Spleen (tissue), 13 donors: Measurements from ENCODE around the gene R3HDM1. TPM values are rescaled to one million over a fixed set of nuclear protein-coding genes. Genes with fewer than 3 reads are reported as not detected.

ENCODE experiments used
- DNase-seq: peaks from one replicate; pipeline ENCODE4 v3.0.0-alpha.2; 2020
- H3K27ac ChIP-seq, 8 donors: fragments of 200-600 bp; sonication (generic) in 7 of 8; 1 replicate in 4 of 8; 2 replicates in 4 of 8; pipeline versions ENCODE4 v1.5.0 to v1.8.0; 2016 to 2021; ENCODE audit warnings: inconsistent platforms in 4 of 8, mild to moderate bottlenecking in 4 of 8, moderate library complexity in 1 of 8
- H3K27me3 ChIP-seq, 7 donors: fragments of 200-600 bp; sonication (generic) in 6 of 7; replicated peaks in 1 of 7; 1 replicate in 4 of 7; 2 replicates in 3 of 7; pipeline versions ENCODE4 v1.5.0 to v1.8.0; 2016 to 2021; ENCODE audit warnings: inconsistent platforms in 3 of 7, mild to moderate bottlenecking in 1 of 7
- H3K36me3 ChIP-seq, 6 donors: fragments of 200-600 bp; sonication (generic) in 5 of 6; 1 replicate in 4 of 6; 2 replicates in 2 of 6; pipeline versions ENCODE4 v1.5.0 to v1.8.0; 2016 to 2021; ENCODE audit warnings: inconsistent platforms in 2 of 6
- H3K4me1 ChIP-seq, 6 donors: fragments of 200-600 bp; sonication (generic) in 5 of 6; 1 replicate in 3 of 6; 2 replicates in 3 of 6; pipeline versions ENCODE4 v1.5.0 to v1.8.0; 2016 to 2021; ENCODE audit warnings: inconsistent platforms in 3 of 6
- H3K4me3 ChIP-seq, 8 donors: fragments of 200-600 bp; sonication (generic) in 7 of 8; 1 replicate in 4 of 8; 2 replicates in 4 of 8; pipeline versions ENCODE4 v1.5.0 to v1.8.0; 2016 to 2021; ENCODE audit warnings: inconsistent platforms in 4 of 8, mild to moderate bottlenecking in 4 of 8, moderate library complexity in 2 of 8
- H3K9me3 ChIP-seq, 8 donors: fragments of 200-600 bp; sonication (generic) in 7 of 8; 1 replicate in 4 of 8; 2 replicates in 4 of 8; pipeline versions ENCODE4 v1.5.0 to v1.8.0; 2016 to 2021; ENCODE audit warnings: inconsistent platforms in 4 of 8
- CTCF ChIP-seq, 11 experiments: fragments of 200-600 bp in 7 of 11; fragments of 450-650 bp in 4 of 11; sonication (generic) in 4 of 11; IDR thresholded peaks in 8 of 11; conservative IDR thresholded peaks in 3 of 11; 1 replicate in 7 of 11; 2 replicates in 4 of 11; pipeline versions ENCODE4 v1.4.0 to v1.8.0; 2016 to 2021; ENCODE audit warnings: antibody characterized with exemption in 11 of 11, inconsistent platforms in 4 of 11, mild to moderate bottlenecking in 1 of 11
- POLR2A ChIP-seq, 3 donors: fragments of 450-650 bp; IDR thresholded peaks; one replicate each; pipeline ENCODE4 v1.5.1; 2017; ENCODE audit warnings: antibody characterized with exemption in 3 of 3, mild to moderate bottlenecking in 1 of 3
- POLR2AphosphoS5 ChIP-seq, 3 donors: sonication (generic); formaldehyde crosslinking; IDR thresholded peaks; one replicate each; pipeline ENCODE4 v1.5.1; 2017; ENCODE audit warnings: antibody characterized with exemption in 3 of 3
- WGBS, 5 donors: extraction: QIAGEN DNeasy Blood & Tissue Kit in 3 of 5; methylation state at CpG; one replicate each; pipeline versions ENCODE4 v1.1.5 to v1.1.7; 2013 to 2018; 5-methylcytosine and 5-hydroxymethylcytosine counted together
- intact Hi-C: fragments of 100-400 bp; cut with DNase I; formaldehyde crosslinking; loops from one replicate; pipeline ENCODE4 v1.15.0; 2023; ENCODE audit warnings: low total_unique reads
- long read RNA-seq, 2 donors: transcript quantifications; one replicate each; lab custom pipeline, GENCODE V29; 2026
- polyA plus RNA-seq, 3 donors: library from polyadenylated mRNA; stranded (reverse); fragments of 200-250 nt; gene quantifications; one replicate each; pipeline ENCODE4 v1.2.1, GENCODE V29; 2013
- total RNA-seq, 7 donors: library from RNA; depleted of rRNA in 3 of 7; stranded (reverse); fragments of >200 nt in 3 of 7; fragmentation: NEBNext Ultra II Directional in 4 of 7; extraction: Animal tissue kit (Norgen Biotek cat#: 25700) in 4 of 7; gene quantifications; one replicate each; pipeline versions ENCODE4 v1.1.0 to v1.2.1, GENCODE V29; 2016 to 2021
- donor health status: healthy with polysubstance abuse.
- donor health status: DM: no; HTN: no; CAD: no; lungs with moderate emphysema.
- donor health status: DM: no; HTN: no; CAD: no.
- donor health status: Bipolar disorder and iron deficiency.
- donor health status: healthy.
- donor health status: DM: no; HTN: no; CAD: no.
- donor health status: DM: yes; HTN: yes; CAD: no.

The R3HDM1 gene
- total RNA-seq (10 to 100 TPM; 26.1 to 54.7 (median 33.9) TPM), polyA plus RNA-seq (1 to 10 TPM; 8.3 to 9.5 (median 9.0) TPM)
- long read RNA-seq, donor 1, full-length matches to known transcripts: 2 of 2 reads
- long read RNA-seq, donor 1, partial matches to known transcripts: 0 of 2 reads
- long read RNA-seq, donor 1, other reads (novel, unspliced or antisense): 0 of 2 reads
- long read RNA-seq, donor 2: 0 reads

- Histone ChIP-seq H3K36me3 (no peaks in the 10 kb centered on the region), H3K27me3 (no peaks in the 10 kb centered on the region), H3K4me1 (peaks cover 5 to 46% (median 25%) of the 10 kb centered on the region in 6 donors), H3K9me3 (no peaks in the 10 kb centered on the region), H3K27ac (peak within 1 kb of the TSS; percentile 86 to 97 (median 94)), H3K4me3 (peak within 1 kb of the TSS; percentile 87 to 98 (median 96))
- TF ChIP-seq POLR2A (IDR thresholded peaks at IDR 0.05) (no peak), CTCF (IDR thresholded peaks at IDR 0.05 in 8 of 11, conservative IDR thresholded peaks at IDR 0.05 in 3 of 11) (no peak), POLR2AphosphoS5 (IDR thresholded peaks at IDR 0.05) (peak; percentile 57 to 85 (median 80))
- peak; percentile 97 for DNase-seq
- 0 to 1% (median 0%) methylated on average over 34 to 75 of the region's 75 CpGs for WGBS, 5 donors
- intact Hi-C loops: no loop called here
Measured at GRCh38 chr2:135531231-135532197, at the start of gene R3HDM1. Gene R3HDM1 (plus strand): TSS chr2:135531484. CDS start chr2:135604846, 73,362 bp downstream.

GRCh38 chr2:135485441-135485840, 45.8 kb upstream of the R3HDM1 start:
- WGBS, 5 donors: 96 to 99% (median 98%) methylated on average over 4 of the region's 4 CpGs
- Histone ChIP-seq H3K4me1 (no peaks in the 10 kb centered on the region), H3K36me3 (peaks cover 0 to 29% (median 0%) of the 10 kb centered on the region in 6 donors), H3K9me3 (peaks cover 0 to 18% (median 7%) of the 10 kb centered on the region in 8 donors), H3K27me3 (no peaks in the 10 kb centered on the region), H3K27ac (no peak overlapping the region), H3K4me3 (no peak overlapping the region)
- TF ChIP-seq POLR2A (IDR thresholded peaks at IDR 0.05) (no peak), POLR2AphosphoS5 (IDR thresholded peaks at IDR 0.05) (no peak), CTCF (IDR thresholded peaks at IDR 0.05 in 8 of 11, conservative IDR thresholded peaks at IDR 0.05 in 3 of 11) (no peak)
- intact Hi-C loops: no loop called here
- DNase-seq: no peak

GRCh38 chr2:135490376-135490775, 40.9 kb upstream of the R3HDM1 start:
- WGBS, 5 donors: 90 to 100% (median 98%) methylated on average over 1 of the region's 1 CpG
- H3K4me1 ChIP-seq: no peaks in the 10 kb centered on the region
- H3K27me3 ChIP-seq: no peaks in the 10 kb centered on the region
- no peak overlapping the region for H3K27ac ChIP-seq
- H3K36me3 ChIP-seq: peaks cover 0 to 27% (median under 1%) of the 10 kb centered on the region in 6 donors
- no peak for DNase-seq
- no peak overlapping the region for H3K4me3 ChIP-seq
- intact Hi-C loops: no loop called here
- TF ChIP-seq POLR2AphosphoS5 (IDR thresholded peaks at IDR 0.05): no peak
- no peak for TF ChIP-seq POLR2A (IDR thresholded peaks at IDR 0.05)
- TF ChIP-seq CTCF (IDR thresholded peaks at IDR 0.05 in 8 of 11, conservative IDR thresholded peaks at IDR 0.05 in 3 of 11): no peak
- H3K9me3 ChIP-seq: peaks cover 0 to 17% (median 7%) of the 10 kb centered on the region in 8 donors

GRCh38 chr2:135494503-135494902, 36.8 kb upstream of the R3HDM1 start:
- Histone ChIP-seq H3K36me3 (peaks cover 0 to 21% (median 0%) of the 10 kb centered on the region in 6 donors), H3K4me1 (no peaks in the 10 kb centered on the region), H3K4me3 (no peak overlapping the region), H3K9me3 (peaks cover 8 to 31% (median 24%) of the 10 kb centered on the region in 8 donors), H3K27me3 (no peaks in the 10 kb centered on the region), H3K27ac (no peak overlapping the region)
- TF ChIP-seq POLR2AphosphoS5 (IDR thresholded peaks at IDR 0.05) (no peak), POLR2A (IDR thresholded peaks at IDR 0.05) (no peak), CTCF (IDR thresholded peaks at IDR 0.05 in 8 of 11, conservative IDR thresholded peaks at IDR 0.05 in 3 of 11) (no peak)
- DNase-seq: no peak
- 88 to 95% (median 93%) methylated on average over 1 of the region's 1 CpG for WGBS, 5 donors
- intact Hi-C loops: no loop called here
